PFSK-1 (cell line): ENCODE results near the gene CES1.

ENCODE experiments used
- FOXP2 ChIP-seq: optimal IDR thresholded peaks from 2 replicates; pipeline ENCODE3; 2011; ENCODE audit warnings: borderline replicate concordance, control low read depth, inconsistent platforms; ENCODE audit not compliant: insufficient read depth; ENCODE audit errors: extremely low read length, extremely low read depth
- POLR2AphosphoS5 ChIP-seq: IDR thresholded peaks from 2 replicates; pipeline ENCODE4 v1.6.1; 2012; ENCODE audit warnings: low read depth, mild to moderate bottlenecking, control low read depth, low read length, moderate library complexity
- SIN3A ChIP-seq: IDR thresholded peaks from 2 replicates; pipeline ENCODE4 v1.6.1; 2012; ENCODE audit warnings: mild to moderate bottlenecking, low read length, moderate library complexity, borderline replicate concordance; ENCODE audit not compliant: insufficient read depth
- TAF1 ChIP-seq: IDR thresholded peaks from 2 replicates; pipeline ENCODE4 v1.6.1; 2012; ENCODE audit warnings: low read length, control low read depth, borderline replicate concordance; ENCODE audit not compliant: insufficient read depth
- TF ChIP-seq, protein P1 (sequence below), 2 experiments: IDR thresholded peaks; 2 replicates each; pipeline versions ENCODE4 v1.6.1 to v1.8.0; 2011 to 2012; ENCODE audit warnings: low read depth in 2 of 2, low read length in 2 of 2, control low read depth in 1 of 2, inconsistent platforms in 1 of 2, mild to moderate bottlenecking in 1 of 2, moderate library complexity in 1 of 2; ENCODE audit not compliant: insufficient read depth in 1 of 2

The CES1 gene

GRCh38 chr16:55760310-55761001, 72.4 kb downstream of the CES1 start:
- TF ChIP-seq POLR2AphosphoS5, result no peak
- TF ChIP-seq FOXP2, result no peak
- TF ChIP-seq, protein P1, sequence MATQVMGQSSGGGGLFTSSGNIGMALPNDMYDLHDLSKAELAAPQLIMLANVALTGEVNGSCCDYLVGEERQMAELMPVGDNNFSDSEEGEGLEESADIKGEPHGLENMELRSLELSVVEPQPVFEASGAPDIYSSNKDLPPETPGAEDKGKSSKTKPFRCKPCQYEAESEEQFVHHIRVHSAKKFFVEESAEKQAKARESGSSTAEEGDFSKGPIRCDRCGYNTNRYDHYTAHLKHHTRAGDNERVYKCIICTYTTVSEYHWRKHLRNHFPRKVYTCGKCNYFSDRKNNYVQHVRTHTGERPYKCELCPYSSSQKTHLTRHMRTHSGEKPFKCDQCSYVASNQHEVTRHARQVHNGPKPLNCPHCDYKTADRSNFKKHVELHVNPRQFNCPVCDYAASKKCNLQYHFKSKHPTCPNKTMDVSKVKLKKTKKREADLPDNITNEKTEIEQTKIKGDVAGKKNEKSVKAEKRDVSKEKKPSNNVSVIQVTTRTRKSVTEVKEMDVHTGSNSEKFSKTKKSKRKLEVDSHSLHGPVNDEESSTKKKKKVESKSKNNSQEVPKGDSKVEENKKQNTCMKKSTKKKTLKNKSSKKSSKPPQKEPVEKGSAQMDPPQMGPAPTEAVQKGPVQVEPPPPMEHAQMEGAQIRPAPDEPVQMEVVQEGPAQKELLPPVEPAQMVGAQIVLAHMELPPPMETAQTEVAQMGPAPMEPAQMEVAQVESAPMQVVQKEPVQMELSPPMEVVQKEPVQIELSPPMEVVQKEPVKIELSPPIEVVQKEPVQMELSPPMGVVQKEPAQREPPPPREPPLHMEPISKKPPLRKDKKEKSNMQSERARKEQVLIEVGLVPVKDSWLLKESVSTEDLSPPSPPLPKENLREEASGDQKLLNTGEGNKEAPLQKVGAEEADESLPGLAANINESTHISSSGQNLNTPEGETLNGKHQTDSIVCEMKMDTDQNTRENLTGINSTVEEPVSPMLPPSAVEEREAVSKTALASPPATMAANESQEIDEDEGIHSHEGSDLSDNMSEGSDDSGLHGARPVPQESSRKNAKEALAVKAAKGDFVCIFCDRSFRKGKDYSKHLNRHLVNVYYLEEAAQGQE (IDR thresholded peaks at IDR 0.05; ENCODE audit: insufficient read depth in 1 of 2, low read depth in 2 of 2, low read length in 2 of 2), result no peak
- no peak for TF ChIP-seq TAF1
- no peak for TF ChIP-seq SIN3A

GRCh38 chr16:55756963-55757362, 75.9 kb downstream of the CES1 start:
- no peak for TF ChIP-seq TAF1
- TF ChIP-seq, protein P1 (IDR thresholded peaks at IDR 0.05; ENCODE audit: insufficient read depth in 1 of 2, low read depth in 2 of 2, low read length in 2 of 2), result no peak
- no peak for TF ChIP-seq POLR2AphosphoS5
- no peak for TF ChIP-seq FOXP2
- no peak for TF ChIP-seq SIN3A

DNA sequence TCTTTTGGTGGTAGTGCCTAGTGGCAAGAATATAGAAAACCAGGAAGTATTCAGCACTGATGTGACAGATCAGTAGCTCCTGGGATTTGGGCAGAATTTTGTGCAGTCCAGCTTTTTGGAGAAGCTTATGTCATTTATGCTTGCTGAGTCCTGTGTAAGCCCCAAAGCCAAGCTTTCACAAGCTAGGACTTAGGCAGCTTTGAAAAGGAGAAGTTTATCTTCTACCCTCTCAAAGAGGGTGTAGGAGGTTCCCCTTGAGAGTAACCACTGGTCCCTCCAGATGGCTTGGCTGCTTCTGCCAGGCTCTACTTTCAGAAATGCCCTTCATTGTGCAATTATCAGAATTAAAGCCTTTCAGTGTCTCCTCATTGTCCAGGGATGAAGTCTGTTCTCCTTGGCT, 78.8 kb downstream of the CES1 start:
- no peak for TF ChIP-seq SIN3A
- TF ChIP-seq TAF1, result no peak
- TF ChIP-seq POLR2AphosphoS5, result no peak
- TF ChIP-seq FOXP2, result no peak
- TF ChIP-seq, protein P1 (IDR thresholded peaks at IDR 0.05; ENCODE audit: insufficient read depth in 1 of 2, low read depth in 2 of 2, low read length in 2 of 2), result no peak
